SK-N-MC (cell line): ENCODE measurements around the gene NPRL2.

Experiments
- EZH2 ChIP-seq: fragments of 200-600 bp; sonication (generic); IDR thresholded peaks from one replicate; pipeline ENCODE4 v1.6.1; 2017; ENCODE audit warnings: antibody characterized with exemption
- FOXP2 ChIP-seq: optimal IDR thresholded peaks from 2 replicates; pipeline ENCODE3; 2011; ENCODE audit warnings: mild to moderate bottlenecking, moderate library complexity; ENCODE audit not compliant: insufficient read depth; ENCODE audit errors: extremely low read length, control extremely low read depth
- POLR2AphosphoS5 ChIP-seq: IDR thresholded peaks from 2 replicates; pipeline ENCODE4 v1.6.1; 2012; ENCODE audit warnings: mild to moderate bottlenecking, low read depth, low read length, borderline replicate concordance

DNA sequence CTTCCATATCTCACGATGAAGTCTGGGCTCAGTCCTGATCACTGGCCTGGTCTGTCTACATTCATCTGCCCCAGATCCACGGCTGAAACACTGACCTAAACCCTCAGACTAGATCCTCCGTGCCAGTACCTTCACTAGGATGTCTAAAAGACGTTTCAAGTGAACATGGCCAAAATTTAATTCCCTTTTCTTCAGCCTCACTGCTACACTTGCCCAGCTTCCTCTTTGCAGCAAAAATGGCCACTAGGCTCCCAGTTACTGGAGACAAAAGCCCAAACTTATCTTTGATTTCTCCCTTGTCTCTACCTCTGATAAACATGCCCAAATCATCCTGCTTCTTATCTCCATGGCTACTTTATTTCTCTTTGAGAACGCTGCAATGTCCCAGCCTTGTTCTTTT lies 11.6 kb downstream of the NPRL2 start:
- TF ChIP-seq EZH2, result no peak
- TF ChIP-seq POLR2AphosphoS5, result no peak
- no peak for TF ChIP-seq FOXP2
